ENCODE measurements around the gene SMARCA1.

SMARCA1 gene

DNA sequence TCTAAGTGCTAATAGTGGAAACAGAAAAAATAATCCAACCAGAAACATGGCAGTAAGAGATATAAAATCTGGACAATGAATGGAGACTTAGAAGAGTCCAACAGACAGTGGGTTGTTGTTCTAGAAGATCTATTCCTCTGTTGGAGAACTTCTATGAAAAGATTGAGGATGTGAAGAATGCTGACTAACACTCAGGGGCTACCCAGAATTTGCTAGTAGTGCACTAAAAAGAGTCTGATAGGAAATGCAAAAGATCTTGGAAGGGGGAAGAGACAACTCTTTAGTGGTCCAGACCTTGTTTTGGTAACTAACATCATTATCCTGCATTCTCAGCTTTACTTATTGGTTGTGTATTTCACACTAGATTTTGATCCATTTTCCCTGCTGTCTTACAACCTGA, 77.9 kb downstream of the SMARCA1 start:
- no peak for DNase-seq

DNA sequence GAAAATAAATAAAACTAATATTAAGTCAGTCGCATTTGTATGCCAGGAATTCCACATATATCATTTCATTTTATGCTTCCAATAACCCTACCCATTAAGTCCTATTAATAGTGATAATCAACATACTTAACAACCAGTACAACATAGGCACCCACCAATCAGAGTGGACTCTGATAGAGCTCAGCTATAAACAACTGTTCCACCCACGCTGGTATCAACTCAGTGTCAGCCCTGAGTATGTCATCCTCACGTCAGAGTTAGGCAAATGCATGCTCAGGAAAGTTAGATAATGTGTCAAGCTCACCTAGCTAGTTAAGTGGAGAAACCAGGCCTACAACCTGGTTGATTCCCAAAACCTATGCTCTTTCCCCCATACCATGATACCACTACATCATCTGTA, 89.3 kb downstream of the SMARCA1 start:
- no peak for DNase-seq

DNA sequence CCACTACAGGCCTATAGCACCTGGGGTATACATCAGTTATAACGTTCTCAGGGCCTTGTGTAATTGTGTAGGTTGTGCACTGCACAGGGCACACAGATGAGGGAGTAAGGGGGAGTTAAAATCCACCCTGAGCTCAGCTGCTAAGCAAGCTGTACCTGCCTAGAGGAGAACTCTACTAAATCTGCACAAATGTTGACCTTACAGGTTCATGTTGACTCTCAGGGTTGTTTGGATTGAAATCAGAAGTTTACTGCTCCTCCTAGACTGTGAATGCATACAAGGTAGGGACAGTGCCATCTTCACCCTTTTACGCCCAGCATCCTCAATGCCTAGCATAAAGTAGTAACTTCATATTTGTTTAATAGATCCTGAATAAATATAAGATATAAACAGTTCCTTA, 89.8 kb downstream of the SMARCA1 start:
- no peak for DNase-seq

DNA sequence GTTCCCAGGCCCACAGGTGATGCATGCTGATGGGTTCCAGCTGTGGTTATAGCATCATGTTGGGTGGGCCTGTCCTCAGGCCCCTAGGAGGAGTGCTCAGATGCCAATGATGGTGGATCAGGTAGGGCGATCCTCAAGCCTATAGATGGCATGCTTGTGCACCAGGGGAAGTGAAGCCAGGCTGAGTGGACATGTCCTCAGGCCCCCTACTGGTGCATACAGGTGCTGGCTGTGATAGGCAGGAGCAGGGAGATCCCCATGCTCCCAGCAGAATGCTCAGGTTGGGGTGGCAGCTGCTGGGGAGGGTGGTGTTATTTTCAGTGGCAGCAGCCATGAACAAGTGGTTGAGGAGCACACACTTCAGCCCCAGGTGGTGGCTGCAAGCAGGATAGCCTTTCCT, 96.0 kb downstream of the SMARCA1 start:
- no peak for DNase-seq

DNA sequence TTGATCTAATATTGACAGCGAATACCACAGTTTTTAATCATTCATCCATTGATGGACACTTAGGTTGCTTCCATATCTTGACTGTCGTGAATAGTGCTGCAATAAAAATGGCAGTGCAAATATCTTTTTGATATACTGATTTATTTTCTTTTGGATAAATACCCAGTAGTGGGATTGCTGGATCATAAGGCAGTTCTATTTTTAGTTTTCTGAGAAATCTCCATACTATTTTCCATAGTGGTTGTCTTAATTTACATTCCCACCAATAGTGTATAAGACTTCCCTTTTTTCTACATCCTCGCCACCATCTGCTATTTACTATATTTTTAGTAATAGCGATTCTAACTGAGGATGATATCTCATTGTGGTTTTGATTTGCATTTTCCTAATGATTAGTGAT, 100.1 kb downstream of the SMARCA1 start:
- no peak for DNase-seq

DNA sequence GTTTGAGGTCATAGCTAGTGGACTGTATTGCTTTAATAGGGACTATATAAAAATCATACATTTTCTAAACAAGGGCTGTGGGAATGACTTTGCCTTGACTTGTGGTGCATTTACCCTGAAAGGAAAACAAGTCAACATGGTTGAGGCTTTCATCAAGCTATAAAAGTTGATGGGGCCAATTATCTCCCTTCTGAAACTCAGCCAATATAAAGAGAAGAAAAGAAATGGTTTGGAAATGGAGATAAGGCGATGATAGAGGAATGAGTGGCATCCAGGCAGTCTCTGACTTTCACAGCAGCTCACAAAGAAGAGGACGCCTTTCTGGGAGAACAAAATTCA, 118.7 kb downstream of the SMARCA1 start:
- DNase-seq: no peak

DNA sequence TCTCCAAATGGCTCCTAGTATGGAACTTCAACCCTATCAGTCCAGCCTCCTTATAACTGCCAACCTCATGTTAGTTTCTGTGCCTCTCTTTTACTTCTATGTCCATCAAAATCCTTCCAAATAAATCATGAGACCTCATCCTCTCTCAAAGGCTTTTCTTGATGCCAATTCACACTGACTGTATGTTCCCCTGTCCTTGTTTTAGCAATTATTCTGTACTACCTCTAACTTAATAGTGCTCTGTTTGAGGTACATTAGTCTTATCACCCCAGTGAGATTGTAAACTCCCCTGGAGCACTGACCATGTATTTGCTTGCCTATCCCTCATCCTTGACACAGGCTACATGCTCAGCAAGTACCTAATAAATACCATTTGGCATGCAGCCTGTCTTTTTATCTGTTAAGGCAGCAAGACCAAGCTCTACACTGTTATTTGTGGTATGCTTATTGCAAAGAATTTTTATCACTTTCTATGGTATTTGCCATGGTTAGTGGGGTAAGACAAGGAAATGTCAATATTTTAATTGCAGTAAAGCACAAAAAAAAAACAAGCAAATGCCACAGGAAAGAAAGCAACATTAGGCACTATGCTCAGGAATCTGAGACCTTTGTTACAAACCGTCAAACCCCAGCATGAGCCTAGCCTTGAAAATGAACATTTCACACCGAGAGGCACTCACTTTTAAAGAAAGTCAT, 119.2 kb downstream of the SMARCA1 start:
- DNase-seq: no peak
